GM12874 (cell line): ENCODE results near the gene PLEKHA5.

Source experiments
- TF ChIP-seq, protein P1 (sequence below): IDR thresholded peaks from 2 replicates; pipeline ENCODE4 v1.5.1; 2011; ENCODE audit warnings: low read depth, mild to moderate bottlenecking, control low read depth, low read length, moderate library complexity; ENCODE audit not compliant: insufficient read depth

The PLEKHA5 gene

DNA sequence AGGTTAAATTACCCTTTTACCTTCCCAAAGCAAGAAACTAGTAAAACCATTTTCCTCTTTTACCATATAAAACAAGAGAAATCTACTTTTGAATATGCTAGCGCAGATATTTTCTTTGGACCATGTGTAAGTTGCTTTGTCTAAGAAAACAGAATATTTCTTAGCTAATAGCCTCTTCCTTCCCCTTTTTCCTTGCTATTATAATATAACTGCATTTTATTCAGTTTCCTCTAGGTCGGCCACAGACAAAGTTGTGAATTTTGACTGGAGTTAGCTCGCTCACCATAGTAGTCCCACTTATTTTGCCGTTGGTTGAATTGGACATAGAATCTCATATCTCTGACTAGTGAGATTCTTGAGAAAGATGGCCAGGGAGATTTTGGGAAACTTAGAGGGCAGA is 115.6 kb downstream of the PLEKHA5 start:
- TF ChIP-seq, protein P1, sequence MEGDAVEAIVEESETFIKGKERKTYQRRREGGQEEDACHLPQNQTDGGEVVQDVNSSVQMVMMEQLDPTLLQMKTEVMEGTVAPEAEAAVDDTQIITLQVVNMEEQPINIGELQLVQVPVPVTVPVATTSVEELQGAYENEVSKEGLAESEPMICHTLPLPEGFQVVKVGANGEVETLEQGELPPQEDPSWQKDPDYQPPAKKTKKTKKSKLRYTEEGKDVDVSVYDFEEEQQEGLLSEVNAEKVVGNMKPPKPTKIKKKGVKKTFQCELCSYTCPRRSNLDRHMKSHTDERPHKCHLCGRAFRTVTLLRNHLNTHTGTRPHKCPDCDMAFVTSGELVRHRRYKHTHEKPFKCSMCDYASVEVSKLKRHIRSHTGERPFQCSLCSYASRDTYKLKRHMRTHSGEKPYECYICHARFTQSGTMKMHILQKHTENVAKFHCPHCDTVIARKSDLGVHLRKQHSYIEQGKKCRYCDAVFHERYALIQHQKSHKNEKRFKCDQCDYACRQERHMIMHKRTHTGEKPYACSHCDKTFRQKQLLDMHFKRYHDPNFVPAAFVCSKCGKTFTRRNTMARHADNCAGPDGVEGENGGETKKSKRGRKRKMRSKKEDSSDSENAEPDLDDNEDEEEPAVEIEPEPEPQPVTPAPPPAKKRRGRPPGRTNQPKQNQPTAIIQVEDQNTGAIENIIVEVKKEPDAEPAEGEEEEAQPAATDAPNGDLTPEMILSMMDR, result no peak

DNA sequence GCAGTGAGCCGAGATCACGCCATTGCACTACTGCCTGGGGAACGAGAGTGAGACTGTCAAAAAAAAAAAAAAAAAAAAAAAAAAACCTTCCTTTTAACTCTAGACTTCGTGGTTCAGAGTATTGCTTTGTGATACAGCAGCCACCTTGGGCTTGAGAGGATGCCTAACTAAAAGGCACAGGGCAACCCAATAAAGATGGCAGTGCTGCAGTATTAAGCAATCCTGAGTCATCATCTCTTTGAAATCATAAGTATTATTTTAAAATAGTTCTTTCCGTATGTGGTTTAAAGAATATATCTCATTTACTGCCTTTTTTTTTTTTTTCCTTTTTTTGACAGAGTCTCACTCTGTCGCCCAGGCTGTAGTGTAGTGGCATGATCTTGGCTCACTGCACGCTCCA is 116.1 kb downstream of the PLEKHA5 start:
- TF ChIP-seq, protein P1, result no peak

DNA sequence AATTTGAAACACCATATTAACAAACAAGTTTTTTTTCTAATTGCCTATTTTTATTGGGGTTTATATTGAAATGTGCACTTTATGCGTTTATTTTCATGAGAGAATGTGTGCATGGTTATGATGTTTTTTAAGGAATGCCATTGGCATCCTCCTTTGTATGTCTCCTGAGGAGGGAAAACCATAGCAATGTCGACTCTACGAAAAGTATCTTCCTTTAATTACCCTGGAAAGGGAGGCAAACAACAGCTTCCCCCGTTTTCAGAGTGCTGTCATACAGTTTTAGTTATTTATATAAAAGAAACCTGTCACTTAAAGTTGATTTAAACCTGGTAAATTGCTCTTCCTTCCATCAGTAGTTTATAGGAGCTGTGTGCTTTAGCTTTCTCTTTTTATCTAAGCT is 117.4 kb downstream of the PLEKHA5 start:
- TF ChIP-seq, protein P1, result no peak

DNA sequence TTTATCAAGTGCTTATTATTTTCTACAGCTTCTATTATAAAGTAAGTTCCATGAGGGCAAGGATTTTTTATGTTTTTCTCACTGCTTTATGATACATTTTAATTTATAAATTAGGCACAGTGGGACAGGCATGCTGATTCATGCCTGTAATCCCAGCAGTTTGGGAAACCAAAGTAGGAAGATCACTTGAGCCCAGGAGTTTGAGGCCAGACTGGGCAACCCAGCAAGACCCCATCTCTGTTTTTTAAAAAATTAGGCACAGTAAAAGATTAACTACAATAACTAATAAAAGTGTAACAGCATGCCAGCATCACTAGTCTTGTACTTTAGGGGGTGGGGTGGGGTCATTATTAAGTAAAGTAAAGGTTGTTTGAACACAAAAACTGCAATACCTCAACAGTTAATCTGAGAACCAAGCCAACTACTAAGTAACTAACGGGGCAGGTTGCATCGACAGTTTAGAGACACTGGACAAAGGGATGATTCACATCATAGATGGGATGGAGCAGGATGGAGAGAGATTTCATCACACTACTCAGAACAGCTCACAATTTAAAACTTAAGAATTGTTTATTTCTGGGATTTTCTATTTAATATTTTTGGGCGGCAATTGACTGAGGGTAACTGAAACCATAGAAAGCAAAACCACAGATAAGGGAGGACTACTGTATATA is 119.5 kb downstream of the PLEKHA5 start:
- TF ChIP-seq, protein P1, result no peak

DNA sequence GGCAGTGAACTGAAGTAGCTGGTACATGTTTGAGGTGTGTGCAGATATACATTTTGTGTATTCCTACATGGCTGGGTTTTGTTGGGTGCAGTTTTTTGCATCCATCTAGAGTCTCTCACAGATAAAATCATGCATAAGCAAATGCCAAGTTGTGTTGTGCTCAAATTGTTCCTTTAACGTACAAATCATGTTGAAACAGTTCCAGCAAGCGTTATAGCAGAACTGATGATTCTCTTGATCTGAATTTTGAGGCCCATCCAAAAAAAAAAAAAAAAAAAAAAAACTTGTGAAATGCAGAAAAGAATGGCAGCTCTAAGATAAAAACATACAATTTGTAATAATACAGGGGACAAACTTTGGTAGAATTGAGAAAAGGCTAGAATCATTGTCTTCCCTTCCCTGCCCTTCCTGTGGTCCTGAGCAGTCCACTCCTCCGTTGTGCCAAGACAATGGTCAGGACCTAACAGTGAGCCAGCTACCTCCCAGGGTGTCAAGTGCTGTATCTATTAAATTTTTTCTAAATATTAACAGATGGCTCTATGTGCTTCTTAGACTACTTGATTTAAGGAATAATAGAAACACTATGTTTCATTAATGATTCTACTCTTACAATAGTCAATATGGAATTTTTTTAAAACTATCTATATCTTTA is 122.1 kb downstream of the PLEKHA5 start:
- TF ChIP-seq, protein P1, result no peak

DNA sequence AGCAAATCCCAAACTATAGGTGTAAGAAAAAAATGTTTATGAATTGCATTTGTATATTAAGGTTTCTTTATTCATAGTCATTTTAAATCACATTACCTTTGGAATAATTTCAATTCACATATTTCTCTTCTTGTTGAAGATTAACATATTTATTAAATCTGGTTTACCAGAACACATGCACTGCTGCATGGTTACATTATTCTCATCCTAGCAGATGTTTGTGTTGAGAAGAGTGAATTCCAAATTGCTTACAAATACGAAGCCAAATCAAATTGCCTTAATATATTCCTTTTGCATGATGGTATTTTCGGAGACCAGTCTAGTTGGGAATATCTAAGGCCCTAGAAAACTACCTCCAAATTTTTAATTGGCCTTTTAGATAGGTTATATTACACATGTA is 130.6 kb downstream of the PLEKHA5 start:
- TF ChIP-seq, protein P1, result no peak

DNA sequence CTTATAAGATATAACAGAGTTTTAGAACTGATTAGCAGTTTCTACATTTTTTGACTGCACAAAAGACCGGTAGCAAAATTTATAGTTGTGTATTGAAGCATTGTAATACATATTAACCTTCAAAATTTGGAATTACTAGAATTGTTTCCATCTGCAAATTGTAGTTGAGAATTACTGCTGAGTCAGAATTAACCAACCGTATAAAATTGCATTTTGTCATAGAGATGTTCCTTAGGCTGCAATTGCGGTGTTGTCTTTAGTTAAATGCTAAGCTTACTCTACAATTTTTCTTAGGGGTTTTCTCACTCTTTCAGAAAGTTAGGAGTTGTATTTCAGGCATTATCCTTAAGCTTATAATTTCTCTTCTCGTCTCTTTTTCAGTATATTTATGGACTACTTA is 132.2 kb downstream of the PLEKHA5 start:
- TF ChIP-seq, protein P1, result no peak
